Body of pancreas (tissue), 4 donors: ENCODE results near the gene PPP1R9A.

Experiments used
- CTCF ChIP-seq, 7 experiments: fragments of 450-650 bp in 4 of 7; fragments of 200-600 bp in 3 of 7; sonication (generic) in 3 of 7; IDR thresholded peaks; one replicate each; pipeline ENCODE4 v1.5.1; 2016 to 2019; ENCODE audit warnings: antibody characterized with exemption in 7 of 7
- POLR2A ChIP-seq, 3 donors: fragments of 450-650 bp; IDR thresholded peaks; one replicate each; pipeline ENCODE4 v1.6.1; 2016; ENCODE audit warnings: antibody characterized with exemption in 3 of 3, mild to moderate bottlenecking in 2 of 3

GRCh38 chr7:94909179-94909466 lies 1.7 kb downstream of the PPP1R9A start:
- TF ChIP-seq CTCF (IDR thresholded peaks at IDR 0.05) = no peak
- no peak for TF ChIP-seq POLR2A (IDR thresholded peaks at IDR 0.05)
